Stimulated activated naive CD4-positive, alpha-beta T cell treated with Interleukin-2 at 50 U/mL for 16 hours (primary cell): ENCODE results near the gene IGLON5.

ENCODE experiments used
- DNase-seq: peaks from one replicate; lab custom pipeline; 2025; lab: John Stamatoyannopoulos, UW

Gene IGLON5

DNA sequence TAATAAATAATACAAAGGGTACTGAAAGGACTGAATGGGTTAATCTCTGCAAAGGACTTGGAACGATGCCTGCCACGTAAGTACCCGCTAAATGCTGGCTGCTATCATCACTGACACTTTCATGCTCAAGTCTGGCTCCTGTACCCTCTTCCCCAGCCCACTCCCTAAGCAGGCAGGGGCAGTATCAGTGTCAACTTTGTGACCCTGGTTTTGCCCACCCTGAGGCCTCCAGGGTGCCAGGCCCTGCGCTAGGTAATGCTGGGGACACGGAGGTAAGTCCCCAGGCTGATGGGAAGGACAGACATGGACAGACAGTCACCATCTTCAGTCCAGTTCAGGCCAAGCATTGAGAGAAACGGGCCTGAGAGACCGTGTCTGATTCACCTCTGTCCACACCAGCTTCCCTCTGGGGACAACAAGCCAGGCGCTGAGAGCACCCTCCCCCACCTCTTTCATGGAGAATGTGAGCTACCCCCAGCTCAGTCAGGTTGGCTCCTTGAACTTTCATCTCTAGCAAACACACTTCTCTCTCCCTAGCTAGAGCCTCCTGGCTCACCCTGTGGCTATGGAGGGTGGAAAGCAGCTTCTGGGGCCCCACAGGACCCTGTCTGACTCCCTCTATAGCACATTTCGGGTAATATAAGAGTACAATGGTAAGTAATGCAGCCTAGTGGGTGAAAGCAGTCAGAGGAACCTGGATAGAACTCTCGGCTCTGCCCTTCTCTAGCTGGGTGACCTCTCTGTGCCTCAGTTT lies 53.9 kb downstream of the IGLON5 start:
- DNase-seq = no peak

GRCh38 chr19:51365965-51366388 lies 54.5 kb downstream of the IGLON5 start, which contains the start of gene ETFB:
TSS of gene ETFB (minus strand) at chr19:51366388. CDS start at chr19:51366326, 62 bp downstream.
- no peak for DNase-seq

- DNase-seq = peak; percentile 93
These were observed 55.2 kb downstream of the IGLON5 start for GRCh38 chr19:51366389-51367254.

DNA sequence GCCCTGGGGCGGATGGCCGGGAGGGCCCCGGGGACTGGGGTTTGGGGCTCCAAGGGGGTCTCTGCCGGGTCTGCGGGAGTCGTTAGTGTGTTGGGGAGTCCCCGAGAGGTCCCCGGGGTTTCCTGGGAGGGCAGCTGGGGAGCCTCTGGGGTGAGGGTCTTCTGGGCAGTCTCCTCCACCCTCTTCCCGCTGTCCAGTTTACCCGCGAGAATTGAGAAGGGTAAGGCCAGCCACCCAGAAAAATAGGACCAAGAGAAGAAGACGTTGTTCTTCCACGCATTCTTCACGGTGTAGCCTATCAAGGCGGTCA lies 55.8 kb downstream of the IGLON5 start:
- DNase-seq = no peak

- DNase-seq = peak; percentile 94
These were observed 56.3 kb downstream of the IGLON5 start for GRCh38 chr19:51367565-51368365.

DNA sequence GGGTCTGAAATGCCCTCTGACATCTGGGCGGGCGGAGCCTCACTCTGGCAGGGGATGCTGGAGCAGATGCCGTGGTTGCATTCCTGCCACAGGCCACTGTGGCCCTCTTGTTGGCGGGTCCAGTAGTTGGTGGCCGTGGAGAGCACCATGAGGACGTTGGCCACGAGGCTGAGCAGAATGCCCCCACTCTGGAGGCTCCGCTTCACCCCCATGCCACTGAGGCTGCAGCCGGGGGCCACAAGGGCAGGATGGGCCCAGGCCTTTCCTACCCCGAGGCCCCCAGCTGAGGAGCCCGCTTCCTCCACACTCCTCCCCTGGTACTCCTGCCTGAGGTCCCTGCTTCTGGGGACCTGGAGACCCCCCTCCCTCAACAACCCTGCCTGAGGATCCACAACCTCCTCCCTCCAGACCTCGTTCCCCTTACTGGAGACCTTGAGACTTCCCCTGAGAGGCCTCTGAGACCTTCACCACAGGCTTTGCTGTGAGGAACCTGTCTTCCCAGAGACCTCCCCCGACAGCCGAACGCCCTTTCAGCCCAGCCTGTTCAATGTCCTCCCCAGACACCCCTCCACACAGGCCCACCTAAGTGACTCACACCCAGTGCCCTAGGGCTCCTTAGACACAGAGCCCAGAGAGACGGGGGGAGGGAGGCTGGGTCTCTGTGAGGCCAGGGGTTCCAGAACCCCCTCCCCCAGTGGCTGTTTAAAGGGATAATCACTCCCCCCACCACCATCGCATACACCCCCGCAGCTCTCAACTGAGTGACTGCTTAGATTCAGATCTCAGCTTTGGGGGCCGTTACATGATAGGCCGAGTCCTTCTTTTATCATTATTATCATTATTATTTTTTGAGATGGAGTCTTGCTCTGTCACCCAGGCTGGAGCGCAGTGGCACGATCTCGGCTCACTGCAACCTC lies 57.2 kb downstream of the IGLON5 start, which contains the start of gene CLDND2:
Gene CLDND2, minus strand, starts transcription at position 638 of the 917 bp plus-strand sequence. Its CDS starts 426 bp downstream, at position 212.
- no peak for DNase-seq

DNA sequence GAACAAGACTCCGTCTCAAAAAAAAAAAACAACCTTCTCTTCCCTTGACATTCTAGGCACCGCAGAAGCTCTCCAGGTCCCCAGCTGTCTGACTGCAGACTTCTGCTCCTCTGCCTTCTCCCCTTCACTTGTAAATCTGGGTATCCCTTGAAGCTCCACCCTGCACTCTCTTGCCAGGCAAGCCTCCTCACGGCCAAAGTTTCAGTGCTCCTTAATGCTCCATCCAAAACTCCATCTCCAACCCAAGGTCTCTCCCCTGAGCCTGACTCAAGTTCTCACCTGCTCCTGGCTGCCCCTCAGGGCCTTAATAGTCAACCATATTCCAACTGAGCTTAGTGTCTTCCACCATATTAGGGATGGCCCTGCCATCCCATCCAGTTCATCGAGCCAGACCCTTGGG lies 58.8 kb downstream of the IGLON5 start:
- no peak for DNase-seq

GRCh38 chr19:51371186-51371690 lies 59.8 kb downstream of the IGLON5 start:
- no peak for DNase-seq

GRCh38 chr19:51372021-51372648 lies 60.7 kb downstream of the IGLON5 start:
- DNase-seq = no peak

GRCh38 chr19:51372649-51373504 lies 61.4 kb downstream of the IGLON5 start, which contains the start of gene NKG7:
TSS of gene NKG7 (minus strand) at chr19:51372654. CDS start at chr19:51372535, 119 bp downstream.
- DNase-seq = peak; percentile 83

DNA sequence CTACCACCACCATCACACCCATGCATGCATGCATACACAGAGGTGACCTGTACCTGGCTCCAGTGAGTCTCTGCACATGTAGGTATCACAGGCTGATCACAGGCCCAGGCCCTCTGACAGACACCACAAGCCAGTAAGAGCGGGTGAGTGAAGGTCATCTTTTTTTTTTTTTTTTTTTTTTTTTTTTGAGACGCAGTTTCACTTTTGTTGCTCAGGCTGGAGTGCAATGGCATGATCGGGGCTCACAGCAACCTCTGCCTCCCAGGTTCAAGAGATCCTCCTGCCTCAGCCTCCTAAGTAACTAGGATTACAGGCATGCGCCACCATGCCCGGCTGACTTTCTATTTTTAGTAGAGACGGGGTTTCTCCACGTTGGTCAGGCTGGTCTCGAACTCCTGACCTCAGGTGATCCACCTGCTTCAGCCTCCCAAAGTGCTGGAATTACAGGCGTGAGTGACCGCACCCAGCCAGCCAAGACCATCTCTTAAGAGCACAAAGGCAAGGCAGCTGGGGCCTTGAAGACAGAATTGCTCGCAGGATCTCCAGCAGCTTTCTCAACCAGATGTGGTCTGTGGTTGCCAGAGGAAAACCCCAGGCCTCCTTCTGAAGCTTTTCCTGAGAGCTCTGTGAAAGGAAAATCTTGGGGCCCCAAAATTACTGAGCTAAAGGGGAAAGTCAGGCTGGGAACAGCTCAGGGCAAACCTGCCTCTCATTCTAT lies 64.2 kb downstream of the IGLON5 start:
- DNase-seq = no peak

DNA sequence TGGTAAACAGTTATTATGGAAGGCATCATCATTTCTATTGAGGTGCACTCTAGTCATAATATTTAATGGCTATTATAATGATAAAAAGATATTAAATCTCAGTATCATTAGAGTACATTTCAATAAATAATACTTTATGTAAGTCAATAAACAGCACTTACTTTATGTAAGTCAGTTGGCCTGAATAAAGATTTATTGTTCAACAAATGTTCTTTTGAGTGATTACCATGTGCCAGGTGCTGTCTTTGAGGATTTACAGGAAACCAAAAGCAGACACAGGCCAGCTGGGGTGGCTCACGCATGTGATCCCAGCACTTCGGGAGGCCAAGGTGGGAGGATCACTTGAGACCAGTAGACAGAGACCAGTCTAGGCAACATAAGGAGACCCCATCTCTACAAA lies 66.0 kb downstream of the IGLON5 start:
- DNase-seq = no peak

DNA sequence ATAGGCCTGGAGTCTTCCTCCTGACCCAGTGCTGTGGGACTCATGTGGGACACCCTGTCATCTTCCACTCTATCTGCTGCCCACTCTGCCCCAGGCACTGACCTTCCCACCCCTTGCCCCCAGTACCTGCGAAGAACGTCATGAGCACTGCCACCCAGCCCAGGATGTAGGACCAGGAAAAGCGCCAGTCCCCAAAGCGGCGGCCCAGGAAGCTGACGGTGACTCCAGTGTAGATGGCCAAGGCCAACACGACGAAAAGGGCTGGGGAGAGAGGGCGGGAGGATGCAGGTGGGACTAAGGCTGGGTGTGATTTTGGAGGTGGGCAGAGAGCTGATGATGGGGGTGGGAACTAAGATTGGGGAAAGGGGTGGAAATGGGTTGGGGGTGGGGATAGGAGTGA lies 68.9 kb downstream of the IGLON5 start:
- no peak for DNase-seq
